SW480 (cell line): Measurements from ENCODE around the gene ZNF865.

ENCODE experiments used
- DNase-seq: peaks from one replicate; pipeline ENCODE4 v3.0.0-alpha.2; 2016; ENCODE audit warnings: low spot score

Gene ZNF865

DNA sequence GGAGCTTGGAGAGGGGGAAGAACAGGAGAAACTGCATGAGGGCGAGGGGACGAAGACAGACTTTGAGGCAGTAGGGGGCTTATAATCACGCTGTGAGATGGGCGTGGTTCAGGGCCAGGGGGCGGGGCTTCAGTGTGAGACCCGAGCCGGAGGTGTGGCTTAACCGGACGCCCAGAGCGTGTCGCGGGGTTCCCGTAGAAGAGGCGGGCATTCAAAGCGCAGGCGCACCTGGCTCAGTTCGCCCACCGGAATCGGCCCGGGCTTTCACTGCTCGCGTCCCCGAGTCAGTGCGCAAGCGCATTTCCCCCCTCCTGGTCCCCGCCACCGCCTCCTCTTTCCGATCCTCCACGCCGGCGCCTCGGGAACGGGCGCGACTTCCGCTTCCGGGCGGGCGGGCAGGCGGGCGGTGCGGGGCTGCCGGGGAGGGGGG, 225 bp upstream of the ZNF865 start:
- DNase-seq: peak; percentile 99

DNA sequence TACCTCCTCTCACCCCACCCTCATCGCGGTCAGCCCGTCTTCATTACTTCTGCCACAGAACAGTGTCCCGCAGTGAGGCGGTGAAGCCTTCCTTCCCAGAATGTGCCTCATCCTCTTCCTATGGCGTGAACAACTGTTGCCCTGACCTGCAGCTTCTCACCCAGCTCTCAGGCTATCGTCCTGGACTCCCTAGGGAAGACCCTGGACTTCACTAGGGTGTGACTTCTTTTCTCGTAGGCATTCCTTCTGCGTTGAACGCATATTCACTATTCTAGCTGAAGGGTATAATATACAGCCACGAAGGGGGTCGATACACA, 982 bp downstream of the ZNF865 start:
- no peak for DNase-seq

DNA sequence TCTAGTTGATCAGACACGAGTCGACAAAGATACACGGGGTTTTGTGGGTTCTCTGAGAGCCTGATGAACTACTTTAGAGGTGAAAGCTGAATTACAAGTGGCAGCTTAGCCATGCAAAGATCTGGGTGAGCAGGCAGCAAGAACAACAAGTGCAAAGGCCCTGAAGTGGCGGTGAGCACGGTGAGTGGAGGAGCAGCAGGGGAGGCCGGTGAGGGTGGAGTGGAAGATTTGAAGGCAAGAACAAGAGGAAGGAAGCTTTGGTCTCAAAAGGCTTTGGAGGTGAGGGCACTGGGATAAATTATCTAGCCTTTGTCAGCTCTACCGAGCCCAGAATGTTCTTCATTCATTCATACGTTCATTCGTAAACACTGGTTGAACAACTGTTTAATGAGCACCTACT, 1.4 kb downstream of the ZNF865 start:
- DNase-seq: no peak

DNA sequence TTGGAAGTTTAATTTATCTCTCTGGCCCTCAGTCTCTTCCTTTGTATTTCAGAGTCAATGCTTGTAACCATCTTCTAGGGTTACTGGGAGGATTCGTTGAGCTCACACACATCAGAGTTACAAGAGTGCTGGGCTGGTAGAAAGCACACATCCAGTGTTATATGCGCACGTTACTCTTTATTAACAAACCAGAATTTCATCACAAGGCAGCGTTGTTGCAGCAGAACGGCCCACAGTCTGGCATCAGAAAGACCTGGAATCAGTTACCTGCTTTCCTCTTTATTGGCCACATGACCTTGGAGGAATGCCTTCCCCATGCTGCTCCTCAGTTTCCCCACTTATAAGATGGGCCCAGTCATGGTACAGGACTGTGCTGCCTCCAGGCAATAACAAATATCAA, 3.9 kb downstream of the ZNF865 start:
- DNase-seq: no peak

DNA sequence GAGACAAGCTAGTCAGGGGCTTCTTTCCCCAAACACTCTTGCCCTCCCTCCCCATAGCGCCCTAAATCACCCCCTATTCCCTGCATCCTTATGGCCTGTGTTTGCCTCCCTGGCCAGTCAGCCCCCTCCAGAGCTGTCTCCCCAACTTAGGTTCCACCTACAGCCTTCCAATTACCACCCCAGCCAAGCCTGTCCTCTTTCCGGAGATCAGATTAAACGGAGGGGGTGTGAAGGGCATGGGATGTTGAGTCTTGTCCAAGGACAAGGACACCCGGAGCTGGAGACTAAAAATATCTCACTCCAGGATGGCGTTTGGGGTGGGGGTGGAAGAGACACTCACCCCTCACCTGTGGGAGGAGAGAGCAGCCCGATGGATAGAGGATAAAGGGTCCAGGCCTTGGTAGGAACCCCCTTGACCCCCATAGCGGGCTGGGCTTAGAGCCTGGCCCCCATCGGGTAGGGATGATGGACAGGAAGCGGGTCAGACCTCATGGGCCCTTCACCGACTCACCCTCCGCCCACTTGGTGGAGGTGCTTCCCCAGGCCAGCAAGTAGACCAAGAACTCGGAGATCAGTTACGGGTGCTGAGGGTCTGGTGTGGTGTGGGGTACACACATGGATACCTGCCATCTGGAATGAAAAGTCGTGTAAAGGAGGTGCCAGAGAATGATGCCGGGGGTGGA, 6.0 kb downstream of the ZNF865 start:
- DNase-seq: no peak

DNA sequence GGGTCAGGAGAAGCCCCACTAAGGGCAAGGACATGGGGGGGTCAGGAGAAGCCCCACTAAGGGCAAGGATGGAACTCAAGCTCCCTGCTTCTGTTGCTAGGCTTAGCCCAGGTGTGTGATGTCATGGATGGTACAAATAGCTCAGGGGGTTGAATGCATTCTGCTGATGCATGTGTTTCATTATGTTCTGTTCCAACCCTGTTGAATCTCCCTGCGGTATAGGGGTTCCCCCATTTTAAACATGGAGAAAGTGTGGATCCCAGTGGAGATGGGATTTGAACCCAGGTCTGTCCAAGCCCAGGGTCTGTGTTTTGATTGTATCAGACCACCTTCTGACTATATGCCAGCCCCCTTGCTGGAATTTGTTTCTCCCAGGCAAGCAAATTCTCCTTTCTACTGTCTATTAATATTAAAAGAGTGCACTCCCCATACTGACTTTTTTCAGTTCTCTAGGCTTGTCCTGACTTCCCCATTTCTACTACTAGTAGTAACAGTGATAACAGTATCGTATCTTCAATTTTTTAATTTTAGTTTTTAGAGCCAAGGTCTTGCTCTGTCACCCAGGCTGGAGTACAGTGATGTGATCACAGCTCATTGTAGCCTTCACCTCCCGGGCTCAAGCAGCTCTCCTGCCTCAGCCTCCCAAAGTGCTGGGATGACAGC, 6.7 kb downstream of the ZNF865 start:
- no peak for DNase-seq

DNA sequence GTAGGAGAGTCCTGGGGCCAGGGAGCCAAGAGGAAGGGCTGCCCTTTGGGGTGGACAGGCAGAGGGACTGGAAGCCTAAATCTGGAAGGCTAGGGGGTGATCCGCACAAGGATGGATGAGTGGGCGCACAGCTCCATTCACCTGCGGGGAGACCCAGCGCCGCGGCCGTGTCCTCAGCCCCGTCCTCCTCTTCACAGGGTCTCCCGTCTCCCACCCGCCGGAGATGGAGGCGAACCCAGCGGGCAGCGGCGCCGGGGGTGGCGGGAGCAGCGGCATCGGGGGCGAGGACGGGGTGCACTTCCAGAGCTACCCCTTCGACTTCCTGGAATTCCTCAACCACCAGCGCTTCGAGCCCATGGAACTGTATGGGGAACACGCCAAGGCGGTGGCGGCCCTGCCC, 7.9 kb downstream of the ZNF865 start:
- DNase-seq: no peak

DNA sequence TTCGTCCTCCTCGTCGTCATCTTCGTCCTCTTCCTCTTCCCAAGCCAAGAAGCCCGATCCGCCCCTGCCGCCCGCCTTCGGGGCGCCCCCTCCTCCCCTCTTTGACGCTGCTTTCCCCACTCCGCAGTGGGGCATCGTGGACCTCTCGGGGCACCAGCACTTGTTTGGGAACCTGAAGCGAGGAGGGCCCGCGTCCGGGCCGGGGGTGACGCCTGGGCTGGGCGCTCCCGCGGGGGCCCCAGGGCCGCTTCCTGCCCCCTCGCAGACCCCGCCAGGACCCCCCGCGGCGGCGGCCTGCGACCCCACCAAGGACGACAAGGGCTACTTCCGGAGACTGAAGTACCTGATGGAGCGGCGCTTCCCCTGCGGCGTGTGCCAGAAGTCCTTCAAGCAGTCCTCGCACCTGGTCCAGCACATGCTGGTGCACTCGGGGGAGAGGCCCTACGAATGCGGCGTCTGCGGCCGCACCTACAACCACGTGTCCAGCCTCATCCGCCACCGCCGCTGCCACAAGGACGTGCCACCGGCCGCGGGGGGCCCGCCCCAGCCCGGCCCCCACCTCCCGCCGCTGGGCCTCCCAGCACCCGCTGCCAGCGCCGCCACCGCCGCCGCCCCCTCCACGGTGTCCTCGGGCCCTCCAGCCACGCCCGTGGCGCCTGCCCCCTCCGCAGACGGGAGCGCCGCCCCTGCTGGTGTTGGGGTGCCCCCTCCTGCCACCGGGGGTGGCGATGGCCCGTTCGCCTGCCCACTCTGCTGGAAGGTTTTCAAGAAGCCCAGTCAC, 8.7 kb downstream of the ZNF865 start:
- no peak for DNase-seq

DNA sequence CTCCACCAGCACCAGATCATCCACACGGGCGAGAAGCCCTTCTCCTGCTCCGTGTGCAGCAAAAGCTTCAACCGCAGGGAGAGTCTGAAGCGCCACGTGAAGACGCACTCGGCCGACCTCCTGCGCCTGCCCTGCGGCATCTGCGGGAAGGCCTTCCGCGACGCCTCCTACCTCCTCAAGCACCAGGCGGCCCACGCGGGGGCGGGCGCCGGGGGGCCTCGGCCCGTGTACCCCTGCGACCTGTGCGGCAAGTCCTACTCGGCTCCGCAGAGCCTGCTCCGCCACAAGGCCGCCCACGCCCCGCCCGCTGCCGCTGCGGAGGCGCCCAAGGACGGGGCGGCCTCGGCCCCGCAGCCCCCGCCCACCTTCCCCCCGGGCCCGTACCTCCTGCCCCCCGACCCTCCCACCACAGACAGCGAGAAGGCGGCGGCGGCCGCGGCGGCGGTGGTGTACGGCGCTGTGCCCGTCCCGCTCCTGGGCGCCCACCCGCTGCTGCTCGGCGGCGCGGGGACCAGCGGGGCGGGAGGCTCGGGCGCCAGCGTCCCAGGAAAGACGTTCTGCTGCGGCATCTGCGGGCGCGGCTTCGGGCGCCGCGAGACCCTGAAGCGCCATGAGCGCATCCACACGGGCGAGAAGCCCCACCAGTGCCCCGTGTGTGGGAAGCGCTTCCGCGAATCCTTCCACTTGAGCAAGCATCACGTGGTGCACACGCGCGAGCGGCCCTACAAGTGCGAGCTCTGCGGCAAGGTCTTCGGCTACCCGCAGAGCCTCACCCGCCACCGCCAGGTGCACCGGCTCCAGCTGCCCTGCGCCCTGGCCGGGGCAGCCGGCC, 9.5 kb downstream of the ZNF865 start:
- DNase-seq: no peak

DNA sequence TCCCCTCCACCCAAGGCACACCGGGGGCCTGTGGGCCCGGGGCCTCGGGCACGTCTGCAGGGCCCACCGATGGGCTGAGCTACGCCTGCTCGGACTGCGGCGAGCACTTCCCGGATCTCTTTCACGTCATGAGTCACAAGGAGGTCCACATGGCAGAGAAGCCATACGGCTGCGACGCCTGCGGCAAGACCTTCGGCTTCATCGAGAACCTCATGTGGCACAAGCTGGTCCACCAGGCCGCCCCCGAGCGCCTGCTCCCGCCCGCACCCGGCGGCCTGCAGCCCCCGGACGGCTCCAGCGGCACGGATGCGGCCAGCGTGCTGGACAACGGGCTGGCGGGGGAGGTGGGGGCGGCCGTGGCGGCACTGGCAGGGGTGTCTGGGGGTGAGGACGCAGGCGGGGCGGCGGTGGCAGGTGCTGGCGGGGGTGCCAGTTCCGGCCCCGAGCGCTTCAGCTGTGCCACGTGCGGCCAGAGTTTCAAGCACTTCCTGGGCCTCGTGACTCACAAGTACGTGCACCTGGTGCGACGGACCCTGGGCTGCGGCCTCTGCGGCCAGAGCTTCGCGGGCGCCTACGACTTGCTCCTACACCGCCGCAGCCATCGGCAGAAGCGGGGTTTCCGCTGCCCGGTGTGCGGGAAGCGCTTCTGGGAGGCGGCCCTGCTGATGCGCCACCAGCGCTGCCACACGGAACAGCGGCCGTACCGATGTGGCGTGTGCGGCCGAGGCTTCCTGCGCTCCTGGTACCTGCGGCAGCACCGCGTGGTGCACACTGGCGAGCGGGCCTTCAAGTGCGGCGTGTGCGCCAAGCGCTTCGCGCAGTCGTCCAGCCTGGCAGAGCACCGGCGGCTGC, 10.3 kb downstream of the ZNF865 start:
- DNase-seq: no peak

DNA sequence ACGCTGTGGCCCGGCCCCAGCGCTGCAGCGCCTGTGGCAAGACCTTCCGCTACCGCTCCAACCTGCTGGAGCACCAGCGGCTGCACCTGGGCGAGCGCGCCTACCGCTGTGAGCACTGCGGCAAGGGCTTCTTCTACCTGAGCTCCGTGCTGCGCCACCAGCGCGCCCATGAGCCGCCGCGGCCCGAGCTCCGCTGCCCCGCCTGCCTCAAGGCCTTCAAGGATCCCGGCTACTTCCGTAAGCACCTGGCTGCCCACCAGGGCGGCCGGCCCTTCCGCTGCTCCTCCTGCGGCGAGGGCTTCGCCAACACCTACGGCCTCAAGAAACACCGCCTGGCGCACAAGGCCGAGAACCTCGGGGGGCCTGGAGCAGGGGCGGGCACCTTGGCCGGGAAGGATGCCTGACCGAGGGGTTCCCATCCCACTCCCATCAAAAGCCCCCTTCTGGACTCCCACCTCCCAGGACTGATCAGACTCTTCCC, 11.0 kb downstream of the ZNF865 start:
- no peak for DNase-seq

DNA sequence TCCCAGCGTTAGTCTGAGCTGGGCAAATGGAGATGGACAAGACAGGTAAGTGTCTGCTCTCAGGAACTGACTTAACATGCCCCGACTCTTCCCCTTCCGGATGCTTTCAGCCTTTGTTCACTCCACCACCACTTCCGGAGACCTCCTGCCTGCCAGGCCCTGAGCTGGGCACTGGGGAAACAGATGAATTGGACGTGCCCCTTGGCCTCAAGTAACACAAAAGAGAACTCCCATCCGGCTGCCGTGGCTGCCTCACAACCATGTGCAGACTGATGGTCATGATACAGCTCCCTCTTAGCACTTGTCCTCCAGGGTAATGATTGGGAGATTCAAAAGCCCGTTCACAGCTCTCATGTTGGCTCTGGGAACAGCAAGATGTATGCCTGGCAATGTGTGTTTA, 12.0 kb downstream of the ZNF865 start:
- DNase-seq: no peak

DNA sequence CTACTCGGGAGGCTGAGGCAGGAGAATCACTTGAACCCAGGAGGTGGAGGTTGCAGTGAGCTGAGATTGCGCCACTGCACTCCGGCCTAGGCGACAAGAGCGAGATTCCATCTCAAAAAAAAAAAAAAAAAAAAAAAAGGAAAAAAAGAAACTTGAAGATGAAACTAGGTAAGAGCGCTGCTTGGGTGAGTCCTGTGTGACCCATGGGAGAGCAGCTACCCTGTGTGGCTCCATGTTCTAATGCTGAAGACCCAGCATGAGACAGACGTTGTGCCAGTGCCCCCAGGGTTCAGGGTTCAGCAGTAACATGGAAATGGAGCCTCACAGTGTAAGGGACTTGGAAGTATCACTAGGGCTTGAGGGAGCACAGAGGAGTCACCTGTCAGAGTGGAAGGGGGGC, 13.0 kb downstream of the ZNF865 start:
- no peak for DNase-seq

DNA sequence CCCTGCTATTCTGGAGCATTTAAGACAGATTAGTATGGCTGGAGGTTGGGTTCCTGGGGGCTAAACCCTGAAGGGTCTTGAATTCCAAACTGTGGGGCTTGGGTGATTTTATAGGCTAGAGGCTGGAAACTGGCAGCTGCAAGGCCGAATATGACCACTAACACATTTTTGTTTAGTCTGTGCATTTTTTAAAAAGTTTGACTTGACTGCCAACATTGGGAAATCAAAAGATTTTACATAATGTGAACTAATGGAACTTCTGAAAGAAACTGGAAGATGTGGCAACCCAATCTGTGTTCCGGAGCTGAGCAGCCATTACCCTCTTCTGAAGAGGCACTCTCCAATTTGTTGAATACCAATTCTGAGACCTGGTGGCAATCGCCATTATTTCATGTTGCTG, 13.8 kb downstream of the ZNF865 start:
- DNase-seq: no peak

DNA sequence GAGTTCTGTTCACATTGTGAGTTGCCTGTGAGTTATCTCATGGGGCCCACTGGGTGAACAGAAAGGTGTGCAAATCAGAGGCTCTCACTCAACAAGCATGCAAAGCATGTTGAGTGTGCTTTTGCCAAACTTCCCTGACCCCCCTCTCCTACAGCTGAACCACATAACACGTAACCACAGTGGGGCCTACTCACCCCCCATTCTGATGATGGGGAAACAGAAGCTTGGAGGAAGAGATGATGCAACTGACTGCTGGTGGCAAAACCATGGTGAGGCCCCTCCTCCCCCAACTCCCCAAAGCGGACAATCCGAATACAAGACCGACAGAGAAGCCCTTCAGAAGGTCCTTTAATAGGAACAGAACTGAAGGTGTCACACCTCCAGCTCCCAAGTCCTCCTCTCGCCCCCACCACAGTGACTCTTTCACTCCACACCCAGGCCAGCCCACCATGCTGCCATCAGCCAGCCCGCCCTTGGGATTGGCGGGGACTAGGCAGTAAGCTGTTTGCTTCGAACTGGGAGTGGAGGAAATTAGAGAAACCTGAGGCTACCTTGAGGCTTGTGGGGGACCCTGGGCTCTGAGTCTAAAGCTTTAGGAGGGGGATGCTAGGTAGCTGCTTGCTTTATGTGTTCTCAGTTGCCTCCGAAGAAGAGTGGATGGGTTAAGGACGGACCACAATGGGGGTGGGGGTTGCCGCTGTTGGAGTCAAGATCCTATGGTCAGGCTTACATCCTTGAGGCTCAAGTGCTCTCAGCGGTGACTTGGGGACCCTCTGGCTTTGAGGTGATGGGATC, 15.2 kb downstream of the ZNF865 start:
- no peak for DNase-seq

DNA sequence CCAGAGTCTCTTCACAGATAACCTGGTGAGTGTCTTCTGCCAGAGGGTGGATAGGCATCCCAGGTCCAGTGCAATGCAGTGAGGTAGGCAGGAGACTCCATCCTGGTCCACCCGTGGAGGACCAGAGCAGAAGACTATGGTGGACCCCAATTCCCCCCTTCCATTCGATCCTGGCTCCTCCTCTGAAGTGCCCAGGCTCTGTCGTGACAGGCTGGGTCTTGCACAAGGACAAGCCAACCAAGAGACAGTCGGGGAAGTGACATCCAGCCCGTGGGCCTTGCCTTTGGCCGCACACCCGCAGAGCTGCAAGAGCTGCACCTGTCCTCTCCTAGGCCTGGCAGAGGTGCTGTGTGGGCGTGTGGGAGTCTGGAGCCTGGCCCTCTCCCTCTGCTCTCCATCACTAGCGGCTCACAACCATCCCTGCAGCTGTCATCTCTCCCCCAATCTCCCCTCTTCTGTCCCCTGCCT, 15.8 kb downstream of the ZNF865 start:
- no peak for DNase-seq

DNA sequence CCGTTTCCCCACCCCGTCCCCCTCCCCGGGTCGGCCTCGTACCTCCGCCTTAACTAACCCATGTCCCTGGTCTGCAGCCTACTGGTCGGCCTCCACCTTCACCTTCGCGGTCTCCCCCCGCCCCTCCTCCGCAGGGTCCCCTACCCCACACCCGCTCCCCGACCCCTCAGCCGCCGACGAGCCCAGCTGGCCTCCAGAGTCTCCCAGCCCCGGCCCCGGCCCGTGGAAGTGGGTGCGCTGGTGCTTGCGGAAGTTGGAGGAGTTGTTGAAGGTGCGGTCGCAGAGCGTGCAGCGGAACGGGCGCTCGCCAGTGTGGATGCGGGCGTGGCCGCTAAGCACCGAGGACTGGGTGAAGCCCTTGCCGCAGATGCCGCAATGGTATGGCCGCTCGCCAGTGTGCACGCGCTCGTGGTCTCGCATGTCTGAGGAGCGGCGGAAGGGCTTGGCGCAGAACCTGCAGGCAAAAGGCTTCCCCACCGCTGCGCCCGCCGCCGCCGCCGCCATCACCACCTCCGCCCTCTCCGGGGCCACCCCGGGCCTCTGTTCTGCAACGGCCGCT, 16.3 kb downstream of the ZNF865 start:
- DNase-seq: no peak

DNA sequence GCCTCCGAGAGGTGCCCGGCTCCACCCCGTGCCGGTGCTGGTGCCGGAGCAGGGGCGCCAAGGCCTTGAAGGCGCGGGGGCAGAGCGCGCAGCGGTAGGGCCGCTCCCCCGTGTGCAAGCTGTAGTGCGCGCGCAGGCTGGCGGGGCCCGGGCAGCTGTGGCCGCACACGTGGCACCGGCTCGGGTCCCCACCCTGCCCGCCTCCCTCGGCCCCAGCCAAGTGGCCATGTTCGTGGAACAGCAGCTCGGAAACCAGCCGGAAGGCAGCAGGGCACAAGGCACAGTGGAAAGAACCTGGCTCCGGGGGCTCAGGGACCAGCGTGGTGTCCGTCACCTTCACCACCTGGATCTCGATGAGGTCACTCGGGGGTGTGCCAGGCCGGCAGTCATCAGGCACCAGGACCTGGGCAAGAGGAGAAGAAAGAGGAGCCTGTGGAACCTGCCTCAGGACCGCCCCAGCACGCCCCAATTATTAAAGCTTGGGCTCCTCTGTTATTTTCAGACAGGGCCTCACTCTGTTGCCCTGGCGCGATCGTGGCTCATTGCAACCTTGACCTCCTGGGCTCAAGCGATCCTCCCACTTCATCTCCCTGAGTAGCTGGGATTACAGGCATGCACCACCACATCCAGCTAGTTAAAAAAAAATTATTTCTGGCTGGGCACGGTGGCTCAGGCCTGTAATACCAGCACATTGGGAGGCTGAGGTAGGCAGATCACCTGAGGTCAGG, 17.0 kb downstream of the ZNF865 start:
- DNase-seq: no peak

DNA sequence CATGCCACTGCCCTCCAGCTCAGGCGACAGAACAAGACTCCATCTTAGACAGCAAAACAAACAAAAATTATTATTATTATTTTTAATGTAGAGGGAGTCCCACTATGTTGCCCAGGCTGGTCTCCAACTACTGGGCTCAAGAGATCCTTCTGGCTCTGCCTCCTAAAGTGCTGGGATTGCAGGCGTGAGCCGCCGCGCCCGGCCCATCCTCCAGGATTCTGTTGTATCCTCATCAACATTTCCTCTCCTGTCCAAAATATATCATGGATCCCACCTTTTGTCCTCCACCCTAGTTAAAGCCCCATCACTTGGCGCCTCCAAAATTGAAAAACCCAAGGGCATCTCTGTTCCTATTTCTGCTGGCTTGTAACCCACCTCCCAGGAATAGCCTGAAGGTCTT, 17.7 kb downstream of the ZNF865 start:
- DNase-seq: no peak
